Smooth muscle cell (in vitro differentiated cells): ENCODE measurements around the gene PROB1. TPM values are rescaled to one million over a fixed set of nuclear protein-coding genes. Genes with fewer than 3 reads are reported as not detected.

Experiments
- DNase-seq: peaks from one replicate; lab custom pipeline; 2025; ENCODE audit not compliant: unreplicated experiment; lab: John Stamatoyannopoulos, UW
- H2AFZ ChIP-seq: fragments of 200-600 bp; sonication (generic); 2 replicates; pipeline ENCODE4 v1.6.0; 2016; ENCODE audit warnings: antibody characterized with exemption, low read depth, mild to moderate bottlenecking
- H3F3A ChIP-seq: fragments of 200-600 bp; sonication (generic); 2 replicates; pipeline ENCODE4 v1.6.0; 2017; ENCODE audit warnings: antibody characterized with exemption, low read depth
- H3K27ac ChIP-seq: fragments of 200-600 bp; sonication (generic); 2 replicates; pipeline ENCODE4 v1.5.1; 2016; ENCODE audit warnings: low read depth, mild to moderate bottlenecking
- H3K27me3 ChIP-seq: fragments of 200-600 bp; sonication (generic); 2 replicates; pipeline ENCODE4 v1.6.1; 2016; ENCODE audit warnings: low read depth, mild to moderate bottlenecking
- H3K36me3 ChIP-seq: fragments of 200-600 bp; sonication (generic); 2 replicates; pipeline ENCODE4 v1.5.1; 2016; ENCODE audit warnings: low read depth
- H3K4me1 ChIP-seq: fragments of 200-600 bp; sonication (generic); 2 replicates; pipeline ENCODE4 v1.5.1; 2016; ENCODE audit warnings: low read depth
- H3K4me2 ChIP-seq: fragments of 200-600 bp; sonication (generic); 2 replicates; pipeline ENCODE4 v1.6.0; 2016; ENCODE audit warnings: mild to moderate bottlenecking
- H3K4me3 ChIP-seq: fragments of 200-600 bp; sonication (generic); 2 replicates; pipeline ENCODE4 v1.5.1; 2016; ENCODE audit warnings: mild to moderate bottlenecking
- H3K79me2 ChIP-seq: fragments of 200-600 bp; sonication (generic); 2 replicates; pipeline ENCODE4 v1.6.0; 2016; ENCODE audit warnings: low read depth, mild to moderate bottlenecking
- H3K9ac ChIP-seq: fragments of 200-600 bp; sonication (generic); 2 replicates; pipeline ENCODE4 v1.6.0; 2016; ENCODE audit warnings: low read depth
- H3K9me3 ChIP-seq: fragments of 200-600 bp; sonication (generic); replicated peaks from 2 replicates; pipeline ENCODE4 v1.5.1; 2016; ENCODE audit warnings: low read depth
- H4K20me1 ChIP-seq: fragments of 200-600 bp; sonication (generic); 2 replicates; pipeline ENCODE4 v1.6.0; 2016; ENCODE audit warnings: low read depth
- WGBS: methylation state at CpG from one replicate; pipeline ENCODE4 v1.1.7; 2016; ENCODE audit warnings: low lambda C conversion rate; 5-methylcytosine and 5-hydroxymethylcytosine counted together
- polyA plus RNA-seq: library from polyadenylated mRNA; unstranded; fragments of >200 nt; fragmentation: Nextera tagmentation; extraction: Ambion mirVana; gene quantifications from 2 replicates; pipeline ENCODE4 v1.2.1, GENCODE V29; 2016
- total RNA-seq: library from RNA; depleted of rRNA; stranded (reverse); fragments of >200 nt; gene quantifications from 2 replicates; pipeline ENCODE4 v1.2.3, GENCODE V29; 2014
- TF ChIP-seq, protein P1 (sequence below): fragments of 200-600 bp; sonication (generic); IDR thresholded peaks from 2 replicates; pipeline ENCODE4 v1.5.1; 2017; ENCODE audit warnings: borderline replicate concordance, mild to moderate bottlenecking, antibody characterized with exemption; ENCODE audit not compliant: insufficient read depth, poor library complexity, severe bottlenecking

PROB1 gene
- total and polyA plus RNA-seq, 2 experiments from 2014 or later, result 0.90 to 3.8 TPM

DNA sequence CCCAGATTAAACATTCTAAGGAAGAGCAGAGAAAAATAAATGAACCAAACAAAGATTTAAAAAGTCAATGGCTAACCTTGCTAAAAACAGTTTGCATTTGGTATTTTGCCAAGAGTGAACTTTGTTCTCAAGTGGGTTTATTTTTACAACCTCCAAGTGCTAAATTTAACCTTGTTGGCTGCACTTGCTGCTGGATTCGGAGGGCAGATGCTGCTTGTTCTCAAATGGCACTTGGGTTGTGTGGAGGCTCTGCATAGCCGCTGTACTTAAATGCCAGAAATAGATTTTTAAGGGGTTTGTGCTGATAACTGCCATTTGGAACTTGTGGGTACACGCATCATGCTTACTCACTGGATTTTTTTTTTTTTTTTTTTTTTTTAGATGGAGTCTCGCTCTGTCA, 22.3 kb upstream of the PROB1 start:
- Histone ChIP-seq H3F3A (no peaks in the 10 kb centered on the region), H3K79me2 (no peaks in the 10 kb centered on the region), H3K4me3 (no peak overlapping the region), H3K27me3 (no peaks in the 10 kb centered on the region), H3K9ac (no peak overlapping the region), H3K9me3 (no peaks in the 10 kb centered on the region), H2AFZ (no peak overlapping the region), H3K27ac (no peak overlapping the region), H3K36me3 (no peaks in the 10 kb centered on the region), H3K4me2 (no peak overlapping the region), H4K20me1 (no peaks in the 10 kb centered on the region), H3K4me1 (peaks cover 17% of the 10 kb centered on the region)
- DNase-seq, result no peak
- 79% methylated on average over 4 of the region's 4 CpGs for WGBS
- TF ChIP-seq, protein P1, sequence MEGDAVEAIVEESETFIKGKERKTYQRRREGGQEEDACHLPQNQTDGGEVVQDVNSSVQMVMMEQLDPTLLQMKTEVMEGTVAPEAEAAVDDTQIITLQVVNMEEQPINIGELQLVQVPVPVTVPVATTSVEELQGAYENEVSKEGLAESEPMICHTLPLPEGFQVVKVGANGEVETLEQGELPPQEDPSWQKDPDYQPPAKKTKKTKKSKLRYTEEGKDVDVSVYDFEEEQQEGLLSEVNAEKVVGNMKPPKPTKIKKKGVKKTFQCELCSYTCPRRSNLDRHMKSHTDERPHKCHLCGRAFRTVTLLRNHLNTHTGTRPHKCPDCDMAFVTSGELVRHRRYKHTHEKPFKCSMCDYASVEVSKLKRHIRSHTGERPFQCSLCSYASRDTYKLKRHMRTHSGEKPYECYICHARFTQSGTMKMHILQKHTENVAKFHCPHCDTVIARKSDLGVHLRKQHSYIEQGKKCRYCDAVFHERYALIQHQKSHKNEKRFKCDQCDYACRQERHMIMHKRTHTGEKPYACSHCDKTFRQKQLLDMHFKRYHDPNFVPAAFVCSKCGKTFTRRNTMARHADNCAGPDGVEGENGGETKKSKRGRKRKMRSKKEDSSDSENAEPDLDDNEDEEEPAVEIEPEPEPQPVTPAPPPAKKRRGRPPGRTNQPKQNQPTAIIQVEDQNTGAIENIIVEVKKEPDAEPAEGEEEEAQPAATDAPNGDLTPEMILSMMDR, result no peak

DNA sequence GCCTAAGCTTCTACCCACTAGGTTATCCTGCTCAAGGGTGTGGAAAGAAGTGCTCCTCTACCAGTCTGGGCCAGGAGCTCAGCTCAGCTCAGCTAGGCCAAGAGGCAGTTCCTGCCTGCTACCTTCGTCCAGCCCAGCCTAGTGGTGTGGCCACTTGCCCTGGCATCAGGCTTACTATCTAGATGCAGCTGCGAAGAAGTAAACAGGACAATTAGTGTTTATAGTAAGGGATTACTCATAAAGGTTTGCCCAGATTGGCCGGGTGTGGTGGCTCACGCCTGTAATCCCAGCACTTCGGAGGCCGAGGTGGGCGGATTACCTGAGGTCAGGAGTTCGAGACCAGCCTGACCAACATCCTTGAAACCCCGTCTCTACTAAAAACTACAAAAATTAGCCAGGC, 21.7 kb upstream of the PROB1 start:
- Histone ChIP-seq H4K20me1 (no peaks in the 10 kb centered on the region), H3K27ac (no peak overlapping the region), H3F3A (no peaks in the 10 kb centered on the region), H3K36me3 (no peaks in the 10 kb centered on the region), H3K79me2 (no peaks in the 10 kb centered on the region), H3K9ac (no peak overlapping the region), H3K4me3 (no peak overlapping the region), H3K9me3 (no peaks in the 10 kb centered on the region), H3K4me1 (peaks cover 17% of the 10 kb centered on the region), H3K4me2 (no peak overlapping the region), H2AFZ (no peak overlapping the region), H3K27me3 (no peaks in the 10 kb centered on the region)
- 93% methylated on average over 9 of the region's 9 CpGs for WGBS
- DNase-seq, result no peak
- TF ChIP-seq, protein P1, result no peak

DNA sequence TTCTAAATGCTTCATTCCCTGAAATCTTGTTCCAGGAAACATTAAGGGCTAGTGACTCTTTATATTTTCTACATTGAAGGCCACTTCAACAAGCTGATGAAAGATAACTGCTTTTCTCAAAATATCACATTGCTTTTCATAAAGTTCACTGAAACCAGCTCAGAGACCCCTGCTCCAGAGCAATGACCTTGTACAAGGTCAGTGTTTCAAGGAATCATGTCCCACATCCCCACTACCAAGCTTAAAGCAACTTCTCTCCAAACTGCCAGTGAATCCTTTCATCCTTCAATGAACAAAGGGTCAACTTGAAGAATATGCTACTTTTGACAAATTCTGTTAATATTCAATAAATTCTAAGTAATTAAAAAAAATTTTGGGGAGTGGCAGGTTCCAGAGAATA, 21.0 kb upstream of the PROB1 start:
- Histone ChIP-seq H2AFZ (no peak overlapping the region), H3K27ac (no peak overlapping the region)

More for the DNA sequence above, 21.0 kb upstream of the PROB1 start:
- Histone ChIP-seq H3K9ac (no peak overlapping the region), H4K20me1 (no peaks in the 10 kb centered on the region), H3K4me3 (no peak overlapping the region), H3K4me1 (peaks cover 17% of the 10 kb centered on the region), H3K4me2 (no peak overlapping the region), H3K36me3 (no peaks in the 10 kb centered on the region), H3K79me2 (no peaks in the 10 kb centered on the region), H3F3A (no peaks in the 10 kb centered on the region), H3K27me3 (no peaks in the 10 kb centered on the region), H3K9me3 (no peaks in the 10 kb centered on the region)
- no peak for DNase-seq
- TF ChIP-seq, protein P1, result no peak
